GM23338 (cell line): Measurements from ENCODE around the gene TNFAIP1. TPM values are rescaled to one million over a fixed set of nuclear protein-coding genes. Genes with fewer than 3 reads are reported as not detected.
A peak's percentile ranks its signal among the peaks of the same experiment; 100 is the strongest.

ENCODE experiments used
- ATAC-seq: fragments of 200-7000 bp; cut with Tn5 transposase; 3 replicates; pipeline ENCODE4 v1.9.1; 2020
- DNase-seq: peaks from one replicate; pipeline ENCODE4 v3.0.0-alpha.2; 2015; ENCODE audit warnings: low spot score
- H2AFZ ChIP-seq: fragments of 200-600 bp; sonication (generic); 2 replicates; pipeline ENCODE4 v1.8.0; 2016; ENCODE audit warnings: antibody characterized with exemption, mild to moderate bottlenecking, moderate library complexity
- H3F3A ChIP-seq: fragments of 200-600 bp; sonication (generic); replicated peaks from 2 replicates; pipeline ENCODE4 v1.8.0; 2017; ENCODE audit warnings: antibody characterized with exemption, mixed run types, low read depth
- H3K27ac ChIP-seq: fragments of 200-600 bp; sonication (generic); 2 replicates; pipeline ENCODE4 v1.6.1; 2016; ENCODE audit warnings: low read depth
- H3K27me3 ChIP-seq: fragments of 200-600 bp; sonication (generic); 2 replicates; pipeline ENCODE4 v1.8.0; 2016; ENCODE audit warnings: mild to moderate bottlenecking, mixed run types, moderate library complexity; ENCODE audit not compliant: insufficient read depth
- H3K36me3 ChIP-seq: fragments of 200-600 bp; sonication (generic); 2 replicates; pipeline ENCODE4 v1.8.0; 2016; ENCODE audit warnings: mild to moderate bottlenecking; ENCODE audit not compliant: insufficient read depth
- H3K4me1 ChIP-seq: fragments of 200-600 bp; sonication (generic); 2 replicates; pipeline ENCODE4 v1.8.0; 2016; ENCODE audit warnings: mild to moderate bottlenecking, moderate library complexity; ENCODE audit not compliant: insufficient read depth
- H3K4me2 ChIP-seq: fragments of 200-600 bp; sonication (generic); 2 replicates; pipeline ENCODE4 v1.7.1; 2017; ENCODE audit warnings: mixed run types
- H3K4me3 ChIP-seq: fragments of 200-600 bp; sonication (generic); 2 replicates; pipeline ENCODE4 v1.6.1; 2016; ENCODE audit warnings: mixed run types
- H3K79me2 ChIP-seq: fragments of 200-600 bp; sonication (generic); replicated peaks from 2 replicates; pipeline ENCODE4 v1.8.0; 2017; ENCODE audit warnings: mild to moderate bottlenecking; ENCODE audit not compliant: insufficient read depth
- H3K9me2 ChIP-seq: fragments of 200-600 bp; sonication (generic); 2 replicates; pipeline ENCODE4 v1.8.0; 2017; ENCODE audit not compliant: insufficient read depth
- H4K20me1 ChIP-seq: fragments of 200-600 bp; sonication (generic); replicated peaks from 2 replicates; pipeline ENCODE4 v1.8.0; 2017; ENCODE audit warnings: mild to moderate bottlenecking; ENCODE audit not compliant: insufficient read depth
- H3K27ac Mint-ChIP-seq: 2 replicates; pipeline ENCODE4 v1.8.0; 2020; ENCODE audit warnings: inconsistent platforms, mild to moderate bottlenecking, moderate library complexity, mixed read lengths
- H3K27me3 Mint-ChIP-seq: 3 replicates; pipeline ENCODE4 v1.8.0; 2022; ENCODE audit warnings: low read depth, mild to moderate bottlenecking, moderate library complexity, mixed read lengths, inconsistent platforms; ENCODE audit not compliant: insufficient read depth, poor library complexity
- H3K36me3 Mint-ChIP-seq: 3 replicates; pipeline ENCODE4 v1.8.0; 2021; ENCODE audit warnings: low read depth, mild to moderate bottlenecking, inconsistent platforms, moderate library complexity, mixed read lengths
- H3K4me1 Mint-ChIP-seq: 3 replicates; pipeline ENCODE4 v1.8.0; 2020; ENCODE audit warnings: mild to moderate bottlenecking, inconsistent platforms, mixed read lengths
- H3K4me3 Mint-ChIP-seq: 3 replicates; pipeline ENCODE4 v1.8.0; 2021; ENCODE audit warnings: moderate library complexity, mild to moderate bottlenecking, inconsistent platforms, mixed read lengths
- H3K9me3 Mint-ChIP-seq: 3 replicates; pipeline ENCODE4 v1.8.0; 2020; ENCODE audit warnings: moderate library complexity, mild to moderate bottlenecking, inconsistent platforms, mixed read lengths
- CREB1 ChIP-seq: fragments of 250-450 bp; sonication (Bioruptor Pico); IDR thresholded peaks from 2 replicates; pipeline ENCODE4 v1.5.0; 2020; ENCODE audit warnings: low read depth, mild to moderate bottlenecking, moderate library complexity
- CTCF ChIP-seq, 2 experiments: fragments of 200-600 bp in 1 of 2; sonication (generic) in 1 of 2; conservative IDR thresholded peaks; 2 replicates each; pipeline versions ENCODE4 v1.5.1 to v1.6.1; 2016 to 2017; ENCODE audit warnings: antibody characterized with exemption in 2 of 2, low read depth in 2 of 2, mild to moderate bottlenecking in 2 of 2, moderate library complexity in 1 of 2
- ETS1 ChIP-seq: IDR thresholded peaks from 2 replicates; pipeline ENCODE4 v1.6.1; 2016; ENCODE audit warnings: antibody characterized with exemption
- EZH2 ChIP-seq: fragments of 200-600 bp; sonication (generic); IDR thresholded peaks from one replicate; pipeline ENCODE4 v1.8.0; 2017; ENCODE audit warnings: antibody characterized with exemption, mild to moderate bottlenecking, low read depth; ENCODE audit not compliant: unreplicated experiment
- EZH2phosphoT487 ChIP-seq: fragments of 200-600 bp; sonication (generic); IDR thresholded peaks from one replicate; pipeline ENCODE4 v1.8.1; 2018; ENCODE audit warnings: antibody characterized with exemption; ENCODE audit not compliant: unreplicated experiment
- JUNB ChIP-seq: IDR thresholded peaks from one replicate; pipeline ENCODE4 v1.6.1; 2016; ENCODE audit warnings: antibody characterized with exemption; ENCODE audit not compliant: unreplicated experiment
- NANOG ChIP-seq: IDR thresholded peaks from 2 replicates; pipeline ENCODE4 v1.6.1; 2016; ENCODE audit warnings: antibody characterized with exemption, borderline replicate concordance
- POLR2AphosphoS5 ChIP-seq: IDR thresholded peaks from 2 replicates; pipeline ENCODE4 v1.6.1; 2016; ENCODE audit warnings: antibody characterized with exemption, low read depth
- REST ChIP-seq: IDR thresholded peaks from one replicate; pipeline ENCODE4 v1.6.1; 2018; ENCODE audit warnings: antibody characterized with exemption; ENCODE audit not compliant: unreplicated experiment
- STAT1 ChIP-seq: IDR thresholded peaks from one replicate; pipeline ENCODE4 v1.6.1; 2016; ENCODE audit warnings: antibody characterized with exemption; ENCODE audit not compliant: unreplicated experiment
- ZNF114 ChIP-seq: fragments of 250-450 bp; sonication (Bioruptor Pico); IDR thresholded peaks from 2 replicates; pipeline ENCODE4 v1.5.0; 2020; ENCODE audit warnings: mild to moderate bottlenecking, moderate library complexity
- ZNF331 ChIP-seq: fragments of 250-450 bp; sonication (Bioruptor Pico); IDR thresholded peaks from 2 replicates; pipeline ENCODE4 v1.5.0; 2020; ENCODE audit warnings: low read depth, mild to moderate bottlenecking, moderate library complexity
- ZNF462 ChIP-seq: fragments of 250-450 bp; sonication (Bioruptor Pico); IDR thresholded peaks from 2 replicates; pipeline ENCODE4 v1.5.0; 2020; ENCODE audit warnings: mild to moderate bottlenecking, moderate library complexity
- polyA plus RNA-seq: library from polyadenylated mRNA; unstranded; fragments of >200 nt; fragmentation: Nextera tagmentation; extraction: Ambion mirVana; gene quantifications from 2 replicates; pipeline ENCODE4 v1.2.1, GENCODE V29; 2016
- total RNA-seq: library from RNA; depleted of rRNA; stranded (reverse); fragments of >200 nt; shearing (Covaris generic); gene quantifications from 2 replicates; pipeline ENCODE4 v1.2.3, GENCODE V29; 2014

The TNFAIP1 gene
- total and polyA plus RNA-seq, 2 experiments from 2014 or later = 6.3 to 13.1 TPM

- peaks cover 26% of the 10 kb centered on the region; the same call in 1 of the 2 replicates for H3F3A ChIP-seq
- H3K27ac ChIP-seq = peak overlapping the region; percentile 7
- H3K79me2 ChIP-seq = peaks cover 69% of the 10 kb centered on the region
- DNase-seq (no peak), ATAC-seq (no peak)
- H3K9me3 Mint-ChIP-seq = no peaks in the 10 kb centered on the region
- TF ChIP-seq STAT1 (no peak), JUNB (no peak), POLR2AphosphoS5 (no peak), EZH2phosphoT487 (no peak), CTCF (conservative IDR thresholded peaks at IDR 0.05; ENCODE audit: low read depth in 2 of 2) (no peak), ZNF331 (no peak), REST (no peak), CREB1 (CRISPR knock-in tag) (no peak), ZNF462 (CRISPR knock-in tag) (no peak), NANOG (no peak), EZH2 (no peak), ZNF114 (no peak), ETS1 (no peak)
- no peak overlapping the region for H3K4me3 ChIP-seq
- H3K27ac Mint-ChIP-seq = no peak overlapping the region
- peaks cover 30% of the 10 kb centered on the region for H3K4me1 Mint-ChIP-seq
- H3K4me3 Mint-ChIP-seq = no peak overlapping the region
- H3K36me3 Mint-ChIP-seq = peaks cover 71% of the 10 kb centered on the region
- H3K27me3 Mint-ChIP-seq = peaks cover 9% of the 10 kb centered on the region
- peaks cover 40% of the 10 kb centered on the region for H3K4me1 ChIP-seq
- H2AFZ ChIP-seq = no peak overlapping the region
- H4K20me1 ChIP-seq = peaks cover 74% of the 10 kb centered on the region
- H3K27me3 ChIP-seq = no peaks in the 10 kb centered on the region
- no peaks in the 10 kb centered on the region for H3K9me2 ChIP-seq
- peak overlapping the region; percentile 27; the same call in 1 of the 2 replicates for H3K4me2 ChIP-seq
- H3K36me3 ChIP-seq = peaks cover 22% of the 10 kb centered on the region
Measured at GRCh38 chr17:28324267-28324745, 11.3 kb upstream of the TNFAIP1 start.
